Activated CD4-positive, CD25-positive, alpha-beta regulatory T cell treated with anti-CD3 and anti-CD28 coated beads, Interleukin-2, amount 50 U/mL, for 16 hours (primary cell): ENCODE results near the gene MAN1C1.
"Not testable (repeated sequence)": the region's sequence is repeated elsewhere in the genome, so short reads cannot be mapped to it uniquely, and the experiment has no call there.

ENCODE experiments used
- DNase-seq: peaks from one replicate; pipeline ENCODE4 v3.0.0-alpha.2; 2020; ENCODE audit warnings: low read depth, low spot score

The MAN1C1 gene

GRCh38 chr1:25713961-25714360, 97.4 kb downstream of the MAN1C1 start:
- no peak for DNase-seq

- DNase-seq, result no peak
Observed at GRCh38 chr1:25714372-25714931, 97.9 kb downstream of the MAN1C1 start.

- DNase-seq, result no peak
Observed at GRCh38 chr1:25715888-25716287, 99.3 kb downstream of the MAN1C1 start.

GRCh38 chr1:25716320-25716719, 99.7 kb downstream of the MAN1C1 start:
- no peak for DNase-seq

GRCh38 chr1:25718732-25719131, 102.1 kb downstream of the MAN1C1 start:
- DNase-seq, result no peak

GRCh38 chr1:25720624-25721023, 104.0 kb downstream of the MAN1C1 start:
- no peak for DNase-seq

- no peak for DNase-seq
Observed at GRCh38 chr1:25723250-25723880, 106.8 kb downstream of the MAN1C1 start.

- DNase-seq, result no peak
Observed at GRCh38 chr1:25724201-25724600, 107.6 kb downstream of the MAN1C1 start.

GRCh38 chr1:25724966-25725365, 108.4 kb downstream of the MAN1C1 start:
- no peak for DNase-seq

- no peak for DNase-seq
Observed at GRCh38 chr1:25725482-25725881, 108.9 kb downstream of the MAN1C1 start.

GRCh38 chr1:25727088-25727487, 110.5 kb downstream of the MAN1C1 start:
- no peak for DNase-seq

GRCh38 chr1:25727635-25728286, 111.2 kb downstream of the MAN1C1 start:
- DNase-seq, result no peak

GRCh38 chr1:25728301-25728935, 111.8 kb downstream of the MAN1C1 start:
- DNase-seq, result no peak

GRCh38 chr1:25729045-25729444, 112.5 kb downstream of the MAN1C1 start:
- DNase-seq, result no peak

GRCh38 chr1:25729790-25730644, 113.4 kb downstream of the MAN1C1 start:
- no peak for DNase-seq

GRCh38 chr1:25731148-25731547, 114.6 kb downstream of the MAN1C1 start:
- no peak for DNase-seq

- DNase-seq, result no peak
Observed at GRCh38 chr1:25731626-25732370, 115.2 kb downstream of the MAN1C1 start.

- DNase-seq, result no peak
Observed at GRCh38 chr1:25732821-25733220, 116.2 kb downstream of the MAN1C1 start.

GRCh38 chr1:25733271-25733670, 116.7 kb downstream of the MAN1C1 start:
- DNase-seq, result no peak

GRCh38 chr1:25734991-25735390, 118.4 kb downstream of the MAN1C1 start:
- DNase-seq, result not testable (repeated sequence)

- no peak for DNase-seq
Observed at GRCh38 chr1:25735956-25736529, 119.5 kb downstream of the MAN1C1 start.
